GM12873 (cell line): ENCODE results near the gene LMNA.

Experiments used
- CTCF ChIP-seq: IDR thresholded peaks from 2 replicates; pipeline ENCODE4 v1.5.1; 2012; ENCODE audit warnings: low read depth, mild to moderate bottlenecking, moderate library complexity, low read length, control low read depth; ENCODE audit not compliant: insufficient read depth; ENCODE audit errors: missing control alignments

LMNA gene

DNA sequence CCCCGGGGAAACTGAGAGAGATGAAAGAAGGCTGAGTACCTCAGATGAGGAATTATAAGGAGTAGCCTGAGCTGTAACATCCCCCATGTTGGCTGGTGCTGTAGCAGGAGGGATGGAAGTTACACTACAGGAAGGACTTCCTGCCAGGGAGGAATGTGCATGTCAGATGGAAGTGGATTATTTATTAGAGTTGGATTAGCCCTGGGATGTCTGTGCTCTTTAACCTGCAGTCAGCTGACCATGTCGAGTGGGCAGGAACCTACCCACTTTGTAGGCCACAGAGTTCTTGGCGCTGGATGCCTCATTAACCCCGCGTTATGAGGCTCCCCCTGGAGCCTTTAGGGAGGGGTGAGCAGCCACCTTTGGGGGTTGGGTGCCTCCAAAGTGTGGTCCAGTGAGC lies 38.1 kb downstream of the LMNA start:
- TF ChIP-seq CTCF = no peak

- TF ChIP-seq CTCF = no peak
Measured at GRCh38 chr1:156153362-156153761, 38.9 kb downstream of the LMNA start, which contains the start of gene SEMA4A. TSS of gene SEMA4A (plus strand) at chr1:156153585. CDS start at chr1:156154579, 994 bp downstream.

DNA sequence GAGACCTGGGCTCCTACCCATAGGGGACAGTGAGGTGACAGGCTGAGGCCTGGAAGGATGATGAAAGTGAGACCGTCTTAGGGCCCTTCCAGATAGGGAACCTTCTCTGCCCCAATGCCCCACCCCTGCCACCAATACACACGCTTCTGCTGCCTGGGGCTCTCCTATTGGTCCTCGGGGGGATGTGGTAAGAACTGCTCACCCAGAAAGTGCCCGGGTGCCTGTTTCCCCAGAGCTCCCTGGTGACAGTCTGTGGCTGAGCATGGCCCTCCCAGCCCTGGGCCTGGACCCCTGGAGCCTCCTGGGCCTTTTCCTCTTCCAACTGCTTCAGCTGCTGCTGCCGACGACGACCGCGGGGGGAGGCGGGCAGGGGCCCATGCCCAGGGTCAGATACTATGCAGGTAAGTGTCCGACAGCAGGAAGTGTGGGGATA lies 39.8 kb downstream of the LMNA start:
- peak; percentile 5 for TF ChIP-seq CTCF

GRCh38 chr1:156155756-156156510 lies 41.4 kb downstream of the LMNA start:
- TF ChIP-seq CTCF = no peak

- no peak for TF ChIP-seq CTCF
Measured at GRCh38 chr1:156157506-156157905, 43.0 kb downstream of the LMNA start.

DNA sequence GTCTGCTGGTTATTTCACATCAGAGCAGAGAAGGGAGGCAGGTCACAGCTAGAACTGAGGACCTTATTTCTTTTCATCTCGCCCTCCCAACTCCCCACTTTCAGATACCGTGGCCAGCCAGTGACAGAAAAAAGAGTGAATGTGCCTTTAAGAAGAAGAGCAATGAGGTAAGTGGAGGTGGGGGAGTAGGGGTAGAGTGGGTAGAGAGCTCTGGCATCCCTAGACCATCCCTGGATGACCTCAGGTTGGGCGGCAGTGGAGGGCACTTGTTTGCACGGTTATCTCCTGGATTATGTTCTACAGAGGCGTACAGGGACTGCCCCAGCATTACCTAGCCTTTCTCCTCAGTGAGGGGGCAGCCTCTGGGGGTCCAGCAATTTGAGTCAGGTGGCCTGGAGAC lies 43.5 kb downstream of the LMNA start:
- TF ChIP-seq CTCF = no peak

GRCh38 chr1:156160000-156160742 lies 45.7 kb downstream of the LMNA start:
- TF ChIP-seq CTCF = no peak
